T-helper 2 cell treated with Interferon-gamma antibody and Interleukin-4, amounts not matched to agents 100 ng/mL and 5 ng/mL, for 36 hours (primary cell): ENCODE measurements around the gene WDR62. TPM values are rescaled to one million over a fixed set of nuclear protein-coding genes. Genes with fewer than 3 reads are reported as not detected.
"Not testable (repeated sequence)": the region's sequence is repeated elsewhere in the genome, so short reads cannot be mapped to it uniquely, and the experiment has no call there.

Source experiments
- intact Hi-C: fragments of 100-400 bp; cut with micrococcal nuclease; formaldehyde crosslinking; loops from one replicate; pipeline ENCODE4 v1.15.1; 2023
- total RNA-seq: library from RNA; stranded (reverse); gene quantifications from 2 replicates; pipeline ENCODE4 v1.2.3, GENCODE V29; 2022

The WDR62 gene
- total RNA-seq, 1 donor from 2014 or later, result 32.6 TPM

GRCh38 chr19:36032251-36033104, 22.2 kb upstream of the WDR62 start, which contains the start of gene CLIP3:
Gene CLIP3, minus strand, starts transcription at chr19:36032873. Its CDS starts 516 bp downstream, at chr19:36032357.
- intact Hi-C loops, result no loop called here

- intact Hi-C loops, result no loop called here
These were observed 14.2 kb upstream of the WDR62 start for GRCh38 chr19:36040495-36040894.

DNA sequence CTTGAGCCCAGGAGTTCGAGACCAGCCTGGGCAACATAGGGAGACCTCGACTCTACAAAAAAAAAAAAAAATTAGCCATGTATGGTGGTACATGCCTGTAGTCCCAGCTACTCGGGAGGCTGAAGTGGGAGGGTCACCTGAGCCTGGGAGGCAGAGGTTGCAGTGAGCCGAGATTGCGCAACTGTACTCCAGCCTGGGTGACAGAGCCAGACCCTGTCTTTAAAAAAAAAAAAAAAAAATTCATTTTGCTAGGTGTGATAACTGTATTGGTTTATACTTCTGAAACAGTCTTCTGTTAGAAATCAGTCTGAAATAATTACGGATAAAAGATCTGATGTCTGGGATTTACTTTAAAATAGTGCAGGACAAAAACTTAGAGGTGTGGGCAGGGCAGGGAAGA, 13.6 kb upstream of the WDR62 start:
- intact Hi-C loops, result not testable (repeated sequence)

GRCh38 chr19:36041831-36042230, 12.9 kb upstream of the WDR62 start:
- intact Hi-C loops, result no loop called here

DNA sequence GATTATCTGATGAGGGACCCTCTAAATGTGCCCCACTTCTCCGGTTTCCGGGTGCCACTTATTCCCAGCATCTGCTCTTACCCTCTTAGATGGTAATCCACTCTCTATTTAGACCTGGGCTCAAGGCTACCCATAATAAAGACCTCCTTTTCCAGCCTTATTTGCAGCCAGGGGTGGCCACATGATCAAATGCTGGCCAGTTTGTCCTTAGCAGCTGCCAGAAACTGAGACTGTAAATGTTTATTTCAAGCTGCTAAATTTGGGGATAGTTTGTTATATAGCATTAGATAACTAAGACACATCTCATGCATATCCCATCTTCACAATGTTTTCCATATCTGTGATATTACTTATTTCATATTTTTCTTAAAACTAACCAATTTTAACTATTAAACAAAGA, 10.7 kb upstream of the WDR62 start:
- intact Hi-C loops, result no loop called here

DNA sequence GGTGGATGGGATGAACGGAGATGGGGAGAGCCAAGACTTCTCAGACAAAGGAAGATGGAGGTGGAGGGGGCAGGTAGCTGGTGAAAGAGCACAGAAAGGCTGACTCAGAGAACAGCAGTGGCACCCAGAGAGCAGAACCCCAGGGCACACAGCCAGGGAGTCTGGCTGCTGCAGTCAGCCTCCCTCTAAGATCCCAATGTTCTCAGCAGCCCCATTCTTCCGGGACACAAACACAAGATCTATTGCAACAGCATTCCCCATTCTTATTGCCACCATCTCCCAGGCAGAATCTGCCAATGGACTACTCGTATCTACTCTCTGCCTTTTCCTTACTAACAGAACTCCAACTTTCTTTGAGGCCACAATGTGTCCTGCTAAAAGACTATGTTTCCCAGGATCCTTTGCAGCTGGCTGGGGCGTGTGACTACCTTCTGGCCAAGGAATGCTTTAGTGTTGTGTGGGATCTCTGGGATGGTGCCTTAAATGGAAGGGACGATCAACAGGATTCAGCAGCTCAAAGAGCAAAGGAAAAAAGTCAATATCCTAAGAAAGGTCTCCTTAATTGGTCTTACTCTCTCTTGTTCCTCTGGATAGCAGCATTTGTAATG, 8.2 kb upstream of the WDR62 start:
- intact Hi-C loops, result no loop called here

GRCh38 chr19:36047835-36048234, 6.9 kb upstream of the WDR62 start:
- intact Hi-C loops, result no loop called here

DNA sequence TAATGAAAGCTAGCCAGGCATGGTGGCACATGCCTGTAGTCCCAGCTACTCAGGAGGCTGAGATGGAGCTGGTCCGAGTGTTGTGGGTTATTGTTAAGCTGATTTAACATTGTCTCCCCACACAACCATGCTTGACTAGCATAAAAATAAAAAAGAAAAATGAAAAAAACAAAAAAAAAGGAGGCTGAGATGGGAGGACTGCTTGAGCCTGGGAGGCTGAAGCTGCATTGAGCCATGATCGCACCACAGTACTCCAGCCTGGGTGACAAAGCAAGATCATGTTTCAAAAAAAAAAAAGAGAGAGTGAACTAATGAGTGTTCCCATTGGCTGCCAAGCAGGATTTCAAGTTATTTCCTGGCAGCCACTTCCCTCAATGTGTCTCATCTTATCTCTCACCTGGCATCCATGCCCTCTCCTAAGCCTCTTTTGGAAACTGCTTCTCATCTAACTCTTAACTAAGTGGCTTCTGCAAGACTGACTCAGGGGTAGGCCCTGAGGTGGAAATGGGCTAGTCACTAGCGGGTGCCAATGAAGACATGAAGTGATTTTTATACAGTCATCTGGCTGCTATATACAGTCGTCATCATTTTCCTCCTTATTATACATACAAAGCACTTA, 5.5 kb upstream of the WDR62 start:
- intact Hi-C loops, result no loop called here

- intact Hi-C loops, result loop anchor here (5.0 to 10.0 kb wide), 2 partner anchors 349 to 406 kb away; partner anchors contain the start of genes COX6B1, ETV2 and ZBTB32
These were observed 3.5 kb upstream of the WDR62 start for GRCh38 chr19:36051236-36051635.

DNA sequence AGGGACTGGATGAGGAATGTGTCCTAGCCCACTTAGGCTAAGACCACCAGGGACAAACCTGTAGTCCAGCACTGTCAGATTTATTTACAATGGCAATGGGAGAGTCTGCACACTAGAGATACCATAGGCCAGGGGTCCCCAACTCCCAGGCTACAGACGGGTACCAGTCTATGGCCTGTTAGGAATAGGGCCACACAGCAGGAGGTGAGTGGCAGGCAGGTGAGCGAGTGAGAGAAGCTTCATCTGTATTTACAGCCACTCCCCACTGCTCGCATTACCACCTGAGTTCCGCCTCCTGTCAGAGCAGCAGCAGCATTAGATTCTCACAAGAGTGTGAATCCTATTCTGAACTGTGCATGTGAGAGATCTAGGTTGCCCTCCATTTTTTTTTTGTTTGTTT, 3.1 kb upstream of the WDR62 start:
- intact Hi-C loops, result loop anchor here (5.0 to 10.0 kb wide), 2 partner anchors 349 to 407 kb away; partner anchors contain the start of genes COX6B1, ETV2 and ZBTB32

DNA sequence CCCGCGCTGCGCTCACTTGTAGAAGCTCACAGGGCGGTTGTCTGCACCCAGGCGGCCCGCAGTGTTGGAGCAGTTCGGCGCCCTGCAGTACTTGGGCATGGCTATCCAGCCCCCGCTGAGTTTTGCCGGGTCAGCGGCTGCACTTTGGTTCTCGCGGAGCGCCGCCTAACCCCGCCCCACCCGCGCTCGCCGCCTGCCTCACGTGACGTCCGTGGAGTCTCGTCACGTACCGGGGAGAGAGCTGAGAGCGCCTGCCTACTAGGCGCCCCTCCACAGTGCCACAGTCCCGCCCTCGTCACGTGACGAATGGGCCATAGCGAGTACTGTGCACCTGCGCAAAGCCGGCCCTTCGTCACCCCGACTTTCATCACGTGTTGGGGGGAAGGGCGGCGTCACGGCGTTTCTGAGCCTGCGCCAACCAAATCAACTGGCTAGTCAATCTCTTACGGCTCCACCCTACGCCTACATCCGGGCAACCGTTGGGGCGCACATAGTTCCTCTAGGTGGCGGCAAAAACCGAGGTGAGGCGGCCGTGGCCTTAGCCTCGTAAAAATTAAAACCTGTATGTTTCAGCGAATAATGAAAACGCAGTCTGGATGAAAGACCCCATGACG, 471 bp upstream of the WDR62 start, which contains the start of gene THAP8:
TSS of gene THAP8 (minus strand) at position 167 of the 614 bp plus-strand sequence. CDS start at position 99, 68 bp downstream.
- intact Hi-C loops, result loop anchor here (1.0 to 10.0 kb wide), 11 partner anchors 40 to 409 kb away; partner anchors contain the start of genes ALKBH6, ARHGAP33, COX6B1 and ETV2

- intact Hi-C loops, result loop anchor here (10.0 kb wide), 1 partner anchor 414 kb away; the partner anchor contains the start of genes COX6B1 and ETV2
These were observed 3.9 kb downstream of the WDR62 start for GRCh38 chr19:36058481-36059179.

GRCh38 chr19:36059180-36059910, 4.6 kb downstream of the WDR62 start:
- intact Hi-C loops, result loop anchor here (10.0 kb wide), 1 partner anchor 415 kb away; the partner anchor contains the start of genes COX6B1 and ETV2

DNA sequence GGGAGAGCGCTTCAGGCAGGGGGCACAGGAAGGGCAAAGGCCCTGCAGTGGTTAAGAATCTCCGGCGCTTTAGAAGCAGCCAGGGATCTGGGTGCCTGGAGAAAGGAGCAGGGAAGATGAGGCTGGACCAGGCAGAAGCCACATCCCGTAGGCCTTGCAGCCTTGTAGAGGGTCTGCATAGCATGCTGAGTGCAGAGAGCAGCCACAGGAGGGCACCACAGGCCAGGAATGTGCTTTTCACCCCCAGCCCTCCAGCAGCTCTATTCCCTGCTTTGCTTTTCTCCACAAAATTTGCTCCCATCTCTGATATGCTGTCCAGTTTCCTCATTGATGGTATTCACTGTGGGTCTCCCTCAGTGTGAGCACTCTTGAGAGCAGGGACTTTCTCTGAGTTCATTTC, 5.7 kb downstream of the WDR62 start:
- intact Hi-C loops, result no loop called here

DNA sequence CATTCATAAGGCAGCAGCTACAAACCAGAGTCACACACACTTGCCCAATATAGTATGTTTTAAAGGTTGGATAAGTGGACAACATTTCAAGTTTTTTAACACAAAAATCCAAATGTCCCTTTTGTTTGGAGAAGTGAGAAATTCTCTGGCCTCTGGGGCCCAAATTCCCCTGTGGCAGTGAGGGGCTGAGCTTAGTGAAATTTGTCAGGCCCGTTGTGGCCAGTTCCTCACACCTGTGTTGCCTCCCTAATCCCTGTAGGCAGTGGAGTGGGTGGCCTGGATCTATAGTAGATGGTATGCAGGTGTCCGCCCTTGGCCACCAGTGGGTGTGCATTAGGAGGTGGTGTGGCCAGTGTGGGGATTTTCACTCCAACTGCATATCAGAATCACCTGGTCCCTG, 6.7 kb downstream of the WDR62 start:
- intact Hi-C loops, result no loop called here

DNA sequence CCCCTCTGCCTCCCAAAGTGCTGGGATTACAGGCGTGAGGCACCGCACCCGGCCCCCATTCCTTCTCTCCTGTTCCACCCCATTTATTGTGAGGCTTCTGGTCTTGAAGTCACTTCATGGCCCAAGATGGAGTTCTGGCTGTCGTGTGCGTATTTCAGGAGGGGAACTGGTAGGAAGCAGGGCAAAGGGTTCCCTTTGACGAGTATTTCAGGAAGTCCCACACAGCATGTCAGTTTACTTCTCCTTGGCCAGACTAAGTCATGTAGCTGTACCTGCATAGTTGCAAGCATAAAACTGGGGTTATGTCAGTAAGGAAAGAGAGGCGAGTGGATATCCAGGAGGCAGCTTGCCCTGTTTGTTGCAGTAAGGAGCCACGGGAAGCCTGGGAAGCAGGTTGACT, 10.1 kb downstream of the WDR62 start:
- intact Hi-C loops, result no loop called here

- intact Hi-C loops, result no loop called here
These were observed 13.0 kb downstream of the WDR62 start for GRCh38 chr19:36067681-36068080.

DNA sequence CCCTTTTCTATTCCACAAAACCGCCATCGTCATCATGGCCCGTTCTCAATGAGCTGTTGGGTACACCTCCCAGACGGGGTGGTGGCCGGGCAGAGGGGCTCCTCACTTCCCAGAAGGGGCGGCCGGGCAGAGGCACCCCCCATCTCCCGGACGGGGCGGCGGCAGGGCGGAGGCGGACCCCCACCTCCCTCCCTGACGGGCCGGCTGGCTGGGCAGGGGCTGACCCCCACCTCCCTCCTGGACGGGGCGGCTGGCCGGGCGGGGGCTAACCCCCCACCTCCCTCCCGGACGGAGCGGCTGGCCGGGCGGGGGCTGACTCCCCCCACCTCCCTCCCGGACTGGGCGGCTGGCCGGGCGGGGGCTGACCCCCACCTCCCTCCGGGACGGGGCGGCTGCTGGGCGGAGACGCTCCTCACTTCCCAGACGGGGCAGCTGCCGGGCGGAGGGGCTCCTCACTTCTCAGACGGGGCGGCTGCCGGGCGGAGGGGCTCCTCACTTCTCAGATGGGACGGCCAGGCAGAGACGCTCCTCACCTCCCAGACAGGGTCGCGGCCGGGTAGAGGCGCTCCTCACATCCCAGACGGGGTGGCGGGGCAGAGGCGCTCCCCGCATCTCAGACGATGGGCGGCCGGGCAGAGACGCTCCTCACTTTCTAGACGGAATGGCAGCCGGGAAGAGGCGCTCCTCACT, 14.3 kb downstream of the WDR62 start:
- intact Hi-C loops, result not testable (repeated sequence)

DNA sequence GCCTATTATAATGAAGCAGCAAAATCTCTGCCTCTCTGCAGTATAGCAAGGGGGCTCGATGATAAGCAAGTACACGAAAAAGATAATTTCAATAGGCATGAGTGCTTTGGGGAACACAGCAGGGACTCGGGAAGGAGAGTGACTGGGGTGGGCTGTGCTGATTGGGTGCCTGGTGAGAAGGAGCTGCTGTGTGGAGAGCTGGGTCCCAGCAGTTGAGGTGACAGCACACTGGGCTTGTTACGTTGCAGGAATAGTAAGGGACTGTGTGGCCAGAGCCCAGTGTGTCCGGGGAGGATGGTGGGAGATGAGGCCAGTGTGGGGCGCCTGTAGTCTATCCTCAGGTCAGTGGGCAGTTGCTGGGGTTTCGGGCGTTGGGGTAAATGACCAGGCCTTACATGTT, 17.4 kb downstream of the WDR62 start:
- intact Hi-C loops, result no loop called here
